ENCODE measurements around the gene CEMP1. TPM values are rescaled to one million over a fixed set of nuclear protein-coding genes. Genes with fewer than 3 reads are reported as not detected.
A peak's percentile ranks its signal among the peaks of the same experiment; 100 is the strongest.
"Not testable (repeated sequence)": the region's sequence is repeated elsewhere in the genome, so short reads cannot be mapped to it uniquely, and the experiment has no call there.

CEMP1 gene
- total and polyA plus RNA-seq, 11 donors = 0.04 to 0.27 (median 0.18) TPM; not detected in 8

DNA sequence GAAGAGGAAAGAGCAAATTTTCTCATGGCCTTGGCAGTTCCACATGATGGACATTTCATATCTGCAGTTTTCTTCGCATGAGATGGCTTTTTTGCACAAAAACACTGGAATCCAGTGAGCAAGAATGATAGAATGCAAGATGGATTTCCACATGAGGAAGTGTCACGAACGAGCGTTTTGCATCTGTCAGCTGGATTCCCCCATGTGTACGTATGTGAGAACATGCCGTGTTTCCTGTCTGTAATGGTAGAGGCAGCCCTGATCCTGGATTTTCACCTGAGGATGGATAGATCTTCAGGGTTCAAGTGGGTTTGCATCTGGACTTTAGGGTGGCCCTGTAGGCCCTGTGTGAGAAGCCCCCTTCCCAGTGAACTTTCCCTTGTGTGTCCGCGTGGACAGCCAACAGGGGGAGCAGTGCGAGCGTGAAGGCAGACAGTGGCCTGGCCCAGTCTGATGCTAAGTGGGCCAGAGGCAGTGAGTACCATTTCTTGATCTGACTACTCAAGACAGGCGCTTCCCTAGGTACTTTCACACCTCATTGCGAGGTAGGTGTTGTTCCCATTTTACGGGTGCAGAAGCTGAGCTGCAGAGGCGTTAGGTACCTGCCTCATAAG is 8.7 kb upstream of the CEMP1 start:
- H3K27ac ChIP-seq; intact Hi-C loops (cut with DNase I); ATAC-seq: not testable (repeated sequence)

DNA sequence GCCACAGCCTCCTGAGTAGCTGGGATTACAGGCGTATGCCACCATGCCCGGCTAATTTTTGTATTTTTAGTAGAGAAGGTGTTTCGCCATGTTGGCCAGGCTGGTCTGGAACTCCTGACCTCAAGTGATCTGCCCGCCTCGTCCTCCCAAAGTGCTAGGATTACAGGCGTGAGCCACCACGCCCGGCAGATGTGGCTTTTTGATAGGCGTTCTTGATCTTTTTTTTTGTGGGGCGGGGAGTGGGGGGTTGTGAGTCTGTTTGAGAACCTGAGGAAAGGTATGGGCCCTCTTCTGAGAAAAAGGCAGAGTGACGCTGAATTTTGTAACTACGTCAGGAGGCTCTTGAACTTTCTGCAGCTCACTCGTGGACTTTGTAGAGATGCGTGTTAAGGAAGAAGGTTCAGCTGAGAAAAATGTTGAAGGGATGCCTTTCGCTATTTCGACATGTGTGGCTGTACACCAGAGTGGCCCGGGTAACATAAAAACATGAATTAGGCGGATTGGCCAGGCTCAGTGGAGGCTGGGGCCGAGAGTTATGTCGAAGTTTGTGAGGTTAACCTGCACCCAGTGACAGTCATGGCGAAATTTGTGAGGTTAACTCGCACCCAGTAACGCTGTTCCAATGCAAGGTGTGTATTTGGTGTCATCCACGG is 8.1 kb upstream of the CEMP1 start:
- H3K36me3 ChIP-seq; H3K9me3 ChIP-seq; H3K27me3 ChIP-seq; intact Hi-C loops (cut with DNase I); ATAC-seq: not testable (repeated sequence)
- peak overlapping the region in 1 of 12 donors; percentile 19 for H3K27ac ChIP-seq
- WGBS, 4 donors = 82 to 88% (median 86%) methylated on average over 24 of the region's 24 CpGs
- peaks cover 4 to 49% (median 34%) of the 10 kb centered on the region in 12 donors for H3K4me1 ChIP-seq
- DNase-seq = peak in 2 of 5 donors; percentile 9 to 22
- H3K4me3 ChIP-seq = peak overlapping the region in 8 of 12 donors; percentile 53 to 85 (median 76)

More for the DNA sequence above, 8.7 kb upstream of the CEMP1 start:
- not testable (repeated sequence) for H3K27me3 ChIP-seq, H3K36me3 ChIP-seq, H3K9me3 ChIP-seq
- Histone ChIP-seq H3K4me1 (peaks cover 4 to 49% (median 34%) of the 10 kb centered on the region in 12 donors), H3K4me3 (peak overlapping the region in 1 of 12 donors; percentile 74)
- DNase-seq = peak in 3 of 5 donors; percentile 32 to 47 (median 38)
- TF ChIP-seq, protein P1, sequence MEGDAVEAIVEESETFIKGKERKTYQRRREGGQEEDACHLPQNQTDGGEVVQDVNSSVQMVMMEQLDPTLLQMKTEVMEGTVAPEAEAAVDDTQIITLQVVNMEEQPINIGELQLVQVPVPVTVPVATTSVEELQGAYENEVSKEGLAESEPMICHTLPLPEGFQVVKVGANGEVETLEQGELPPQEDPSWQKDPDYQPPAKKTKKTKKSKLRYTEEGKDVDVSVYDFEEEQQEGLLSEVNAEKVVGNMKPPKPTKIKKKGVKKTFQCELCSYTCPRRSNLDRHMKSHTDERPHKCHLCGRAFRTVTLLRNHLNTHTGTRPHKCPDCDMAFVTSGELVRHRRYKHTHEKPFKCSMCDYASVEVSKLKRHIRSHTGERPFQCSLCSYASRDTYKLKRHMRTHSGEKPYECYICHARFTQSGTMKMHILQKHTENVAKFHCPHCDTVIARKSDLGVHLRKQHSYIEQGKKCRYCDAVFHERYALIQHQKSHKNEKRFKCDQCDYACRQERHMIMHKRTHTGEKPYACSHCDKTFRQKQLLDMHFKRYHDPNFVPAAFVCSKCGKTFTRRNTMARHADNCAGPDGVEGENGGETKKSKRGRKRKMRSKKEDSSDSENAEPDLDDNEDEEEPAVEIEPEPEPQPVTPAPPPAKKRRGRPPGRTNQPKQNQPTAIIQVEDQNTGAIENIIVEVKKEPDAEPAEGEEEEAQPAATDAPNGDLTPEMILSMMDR (IDR thresholded peaks at IDR 0.05) = peak in 11 of 12 donors; percentile 19 to 56 (median 37)
- 45 to 55% (median 51%) methylated on average over 10 to 14 of the region's 14 CpGs for WGBS, 4 donors

DNA sequence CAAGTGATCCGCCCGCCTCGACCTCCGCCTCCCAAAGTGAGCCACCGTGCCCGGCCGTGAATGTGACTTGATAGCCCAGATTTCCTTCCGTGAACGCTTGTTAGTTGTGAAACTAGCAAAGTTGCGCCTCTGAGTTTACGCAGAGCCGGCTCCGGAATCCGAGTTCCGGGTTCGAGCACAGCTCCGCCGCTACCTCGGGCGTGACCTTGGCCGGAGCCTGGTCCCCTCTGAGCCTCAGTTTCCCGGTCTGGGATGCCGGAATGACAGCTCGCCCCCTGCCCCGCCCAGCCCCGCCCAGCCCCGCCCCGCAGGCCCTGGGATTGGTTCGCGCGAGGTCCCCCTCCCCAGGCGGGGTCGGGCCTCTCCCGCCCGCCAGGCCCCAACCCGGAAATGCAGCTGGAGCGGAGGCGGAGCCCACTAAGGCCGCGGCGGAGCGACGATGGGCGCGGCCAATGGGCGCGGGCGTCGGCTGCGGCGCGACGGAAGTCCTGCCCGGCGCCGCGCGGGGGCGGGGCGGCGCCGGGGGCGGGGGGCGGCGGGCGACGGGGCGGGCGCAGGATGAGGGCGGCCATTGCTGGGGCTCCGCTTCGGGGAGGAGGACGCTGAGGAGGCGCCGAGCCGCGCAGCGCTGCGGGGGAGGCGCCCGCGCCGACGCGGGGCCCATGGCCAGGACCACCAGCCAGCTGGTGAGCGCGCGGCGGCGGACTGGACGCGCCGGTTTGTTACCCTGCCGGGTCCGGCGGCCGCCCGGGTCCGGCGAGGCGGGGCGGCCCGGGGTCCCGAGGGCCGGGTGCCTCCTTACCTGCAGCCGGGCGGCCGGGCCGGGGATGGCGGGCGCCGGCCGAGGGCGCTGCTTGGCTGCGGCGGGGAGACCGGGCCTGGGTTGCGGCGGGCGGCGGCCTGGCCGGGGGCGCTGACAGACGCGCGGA is 6.5 kb upstream of the CEMP1 start, which contains the start of gene PDPK1:
TSS of gene PDPK1 (plus strand) at position 571 of the 929 bp plus-strand sequence. CDS start at position 663, 92 bp downstream.
- Histone ChIP-seq H3K9me3 (no peaks in the 10 kb centered on the region), H3K27ac (peak within 1 kb of the TSS; percentile 70 to 95 (median 91)), H3K27me3 (no peaks in the 10 kb centered on the region), H3K4me3 (peak within 1 kb of the TSS; percentile 64 to 93 (median 79)), H3K4me1 (peaks cover 4 to 61% (median 36%) of the 10 kb centered on the region in 12 donors), H3K36me3 (peaks cover 0 to 8% (median 0%) of the 10 kb centered on the region in 9 donors)
- 0 to 1% (median 1%) methylated on average over 14 to 126 of the region's 126 CpGs for WGBS, 4 donors
- intact Hi-C loops (cut with DNase I) = loop anchor here in 1 of 10 donors (1.0 to 2.0 kb wide), 2 partner anchors 19 to 23 kb away; no protein-coding TSS in a partner anchor
- DNase-seq (peak; percentile 95 to 98 (median 96)), ATAC-seq (peak; percentile 90 to 96 (median 94))
- peak in 1 of 2 donors; percentile 50 for TF ChIP-seq POLR2A (IDR thresholded peaks at IDR 0.05)
- TF ChIP-seq, protein P1 (IDR thresholded peaks at IDR 0.05) = no peak

DNA sequence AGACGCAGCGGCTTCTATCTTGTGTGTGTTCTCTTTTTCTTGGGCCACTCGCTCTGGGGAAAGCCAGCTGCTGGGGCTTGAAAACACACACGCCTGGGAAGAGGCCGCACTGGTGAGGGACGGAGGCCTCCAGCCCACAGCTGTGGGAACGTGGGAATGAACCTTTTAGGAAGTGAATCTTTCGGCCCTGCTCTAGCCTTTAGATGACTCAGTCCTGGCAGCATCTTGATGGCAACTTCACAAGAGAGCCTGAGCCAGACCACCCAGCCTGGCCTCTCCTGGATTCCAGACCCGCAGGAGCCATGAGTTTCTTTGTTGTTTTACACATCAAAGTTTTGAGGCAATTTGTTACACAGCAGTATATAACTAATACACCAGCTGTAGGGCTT is 4.4 kb upstream of the CEMP1 start:
- no peak for TF ChIP-seq POLR2A (IDR thresholded peaks at IDR 0.05)
- TF ChIP-seq, protein P1 (IDR thresholded peaks at IDR 0.05) = no peak
- Histone ChIP-seq H3K4me1 (peaks cover 4 to 65% (median 35%) of the 10 kb centered on the region in 12 donors), H3K27ac (peak overlapping the region in 3 of 12 donors; percentile 24 to 93 (median 45)), H3K27me3 (no peaks in the 10 kb centered on the region), H3K4me3 (no peak overlapping the region), H3K36me3 (peaks cover 0 to 4% (median 0%) of the 10 kb centered on the region in 9 donors), H3K9me3 (no peaks in the 10 kb centered on the region)
- ATAC-seq (no peak), DNase-seq (peak in 2 of 5 donors; percentile 28 to 54)
- intact Hi-C loops (cut with DNase I) = loop anchor here in 1 of 10 donors (2.0 kb wide), 1 partner anchor 17 kb away; no protein-coding TSS in a partner anchor
- WGBS, 4 donors = 69 to 81% (median 77%) methylated on average over 9 of the region's 9 CpGs

DNA sequence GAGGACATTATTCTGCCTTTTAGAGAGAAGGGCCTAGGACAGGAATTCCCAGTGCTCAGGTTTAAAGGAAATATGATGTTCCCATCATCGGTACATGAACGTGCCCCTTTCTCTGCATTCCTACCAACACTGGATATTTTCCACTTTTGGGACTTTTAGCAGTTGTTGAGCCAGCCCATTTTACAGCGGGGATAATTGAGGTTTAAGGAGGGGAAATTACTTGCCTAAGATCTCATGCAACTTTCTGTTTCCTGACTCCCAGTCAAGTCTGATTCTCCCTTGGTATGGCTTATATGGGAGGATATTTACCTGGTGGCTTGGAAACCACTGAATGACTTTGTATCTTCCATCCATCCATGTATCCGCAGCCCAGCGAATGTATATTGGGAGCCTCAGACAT is 3.1 kb upstream of the CEMP1 start:
- H3K27ac ChIP-seq; H3K9me3 ChIP-seq; H3K4me3 ChIP-seq; DNase-seq; ATAC-seq; H3K27me3 ChIP-seq; intact Hi-C loops (cut with DNase I): not testable (repeated sequence)
- Histone ChIP-seq H3K4me1 (peaks cover 0 to 52% (median 22%) of the 10 kb centered on the region in 12 donors), H3K36me3 (peaks cover 0 to 11% (median 4%) of the 10 kb centered on the region in 9 donors)
- 85 to 88% (median 85%) methylated on average over 5 of the region's 5 CpGs for WGBS, 4 donors
